GM21619 (cell line): ENCODE results near the gene CDRT4.
A peak's percentile ranks its signal among the peaks of the same experiment; 100 is the strongest.
"Not testable (repeated sequence)": the region's sequence is repeated elsewhere in the genome, so short reads cannot be mapped to it uniquely, and the experiment has no call there.

Source experiments
- ATAC-seq: cut with Tn5 transposase; IDR thresholded peaks from one replicate; pipeline ENCODE4 v1.9.1; 2021; ENCODE audit not compliant: unreplicated experiment

CDRT4 gene

DNA sequence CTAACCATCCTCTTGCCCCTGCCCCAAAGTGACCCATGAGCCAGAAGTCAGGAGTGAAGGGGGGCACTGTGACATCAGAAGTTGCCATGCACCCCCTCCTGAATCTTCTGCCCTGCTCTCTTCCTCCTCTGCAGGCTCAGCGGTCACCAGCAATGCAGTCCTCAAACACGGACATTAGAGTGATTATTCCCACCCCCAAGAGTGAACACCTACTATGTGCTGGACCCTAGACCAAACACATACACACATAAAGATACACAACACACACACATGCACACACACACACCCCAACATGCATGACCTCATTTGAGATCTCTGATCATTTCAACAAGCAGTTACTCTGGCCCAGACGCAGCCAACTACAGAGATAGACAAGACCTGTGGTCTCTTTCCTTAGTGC lies at the start of gene CDRT4:
Gene CDRT4 (minus strand): TSS at position 30 of the 400 bp plus-strand sequence. CDS start 27,383 bp downstream, outside the sequence.
- no peak for ATAC-seq

DNA sequence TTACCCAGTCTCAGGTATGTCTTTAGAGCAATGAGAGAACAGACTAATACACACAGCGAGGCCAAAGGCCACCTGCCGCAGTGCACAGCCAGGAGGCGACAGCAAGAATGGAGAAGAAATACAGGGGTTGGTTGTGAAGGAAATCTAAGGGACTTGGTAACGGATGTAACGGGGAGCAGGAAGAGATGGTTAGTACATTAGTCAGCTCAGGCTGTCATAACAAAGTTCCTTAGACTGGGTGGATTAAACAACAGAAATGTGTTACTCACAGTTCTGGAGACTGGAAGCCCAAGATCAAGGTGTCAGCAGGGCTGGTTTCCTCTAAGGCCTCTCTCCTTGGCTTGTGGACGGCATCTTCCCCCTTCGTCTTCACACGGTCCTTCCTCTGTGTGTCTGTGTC lies 48.7 kb upstream of the CDRT4 start:
- no peak for ATAC-seq

DNA sequence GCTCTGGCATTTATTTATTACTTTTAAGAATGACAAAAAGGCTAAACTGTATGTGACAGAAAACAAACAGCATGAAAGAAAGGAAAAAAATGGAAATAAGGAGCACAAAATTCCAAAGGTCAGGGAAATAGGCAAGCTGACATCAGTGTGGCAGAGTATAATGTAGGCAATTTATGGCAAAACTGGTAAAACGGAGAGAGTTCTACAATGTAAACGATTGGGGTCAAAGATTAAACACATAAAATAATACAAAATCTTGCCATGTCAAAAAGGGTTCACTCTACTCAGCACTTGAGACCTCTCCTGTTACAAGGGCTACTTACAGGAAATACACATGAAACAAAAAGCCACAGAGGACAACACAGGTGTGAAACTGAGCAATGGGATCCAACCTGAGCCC lies 47.0 kb upstream of the CDRT4 start:
- no peak for ATAC-seq

DNA sequence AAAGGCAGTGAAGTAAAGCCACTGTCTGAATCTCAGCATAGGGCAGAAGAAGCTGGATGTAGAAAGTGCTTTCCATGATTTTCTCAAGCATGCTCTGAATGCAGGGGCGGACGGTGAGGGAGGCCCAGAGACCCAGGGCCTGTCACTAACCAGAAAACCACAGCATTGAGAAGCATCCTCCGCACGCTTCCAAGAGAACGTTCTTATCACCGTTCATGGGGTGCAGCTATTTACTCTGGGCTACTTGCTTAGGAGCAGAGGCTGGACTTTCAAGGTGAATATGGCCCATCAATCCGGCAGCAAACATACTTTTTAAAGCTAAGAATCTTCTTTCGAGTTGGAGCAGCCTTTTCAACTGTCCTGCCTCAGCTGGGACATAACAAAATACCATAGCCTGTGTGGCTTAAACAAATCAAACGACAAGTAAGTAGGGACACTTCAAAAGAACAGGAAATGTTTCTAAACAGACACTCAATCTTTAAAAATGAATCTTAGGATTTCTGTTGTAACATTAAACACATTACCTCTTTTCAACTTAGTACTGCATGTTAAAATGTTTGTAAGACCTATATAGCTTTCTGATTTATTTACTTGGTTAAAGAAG lies 46.5 kb upstream of the CDRT4 start:
- ATAC-seq = no peak

DNA sequence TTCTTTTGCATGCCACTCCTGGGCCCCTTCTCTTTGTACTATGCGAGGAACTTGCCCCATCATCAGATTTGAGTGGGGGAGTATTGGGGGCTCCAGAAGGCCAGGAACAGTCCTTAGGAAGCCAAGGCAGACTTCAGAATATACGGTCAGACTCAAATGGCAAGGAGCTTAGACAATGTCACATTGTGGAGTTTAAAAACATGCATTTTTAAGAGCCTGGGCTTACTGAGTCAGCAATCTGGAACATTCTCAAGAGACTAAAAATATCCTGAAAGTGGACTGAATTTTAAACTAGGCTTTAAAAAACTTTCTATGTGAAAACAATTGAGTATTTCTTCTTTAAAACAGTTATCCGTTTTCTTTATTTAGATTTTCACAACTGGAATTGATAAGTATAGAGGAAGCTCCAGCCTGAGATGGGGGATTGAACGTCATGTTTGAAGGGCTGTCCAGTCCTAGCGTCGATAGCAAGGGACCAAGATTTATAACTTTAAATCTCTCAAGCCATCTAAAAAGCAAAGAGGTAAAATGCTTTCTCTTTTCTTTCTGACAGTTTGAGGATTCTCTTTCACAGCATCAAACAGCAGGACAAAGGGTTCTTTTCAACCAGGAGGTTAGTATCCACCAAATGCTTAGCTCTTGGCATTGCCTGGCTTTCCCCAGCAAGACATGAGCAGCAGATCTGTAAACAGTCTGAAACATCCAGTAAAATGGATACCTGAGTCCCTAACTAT lies 45.8 kb upstream of the CDRT4 start:
- ATAC-seq = no peak

DNA sequence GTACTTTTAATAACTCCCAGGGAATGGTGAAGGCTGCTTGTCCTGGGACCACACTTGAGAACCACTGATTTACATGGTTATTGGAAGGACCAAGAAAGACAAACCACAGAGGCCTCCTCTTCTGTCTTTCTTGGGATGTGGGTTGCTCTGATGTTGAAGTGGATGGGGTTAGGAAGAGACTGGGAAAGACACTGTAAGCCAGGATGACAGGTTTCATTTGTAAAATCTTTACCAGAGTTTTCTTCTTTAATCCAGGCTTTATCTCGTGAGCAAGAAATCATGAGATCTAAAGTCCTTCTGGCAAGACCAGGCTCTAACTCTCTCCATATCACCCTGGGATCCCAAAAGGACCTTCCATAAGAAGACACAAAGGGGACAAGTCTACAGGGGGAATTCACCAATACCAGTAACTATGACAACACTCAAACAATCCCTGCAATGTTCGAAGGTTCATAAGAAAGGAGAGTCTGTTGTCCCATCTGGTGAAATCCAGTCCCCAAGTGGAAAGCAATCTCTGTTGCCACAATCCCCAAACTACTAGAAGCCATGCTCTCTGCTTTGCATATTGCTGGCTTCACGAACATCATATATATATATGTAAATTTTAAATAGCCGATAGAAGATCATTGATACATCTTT lies 44.8 kb upstream of the CDRT4 start:
- ATAC-seq = no peak

DNA sequence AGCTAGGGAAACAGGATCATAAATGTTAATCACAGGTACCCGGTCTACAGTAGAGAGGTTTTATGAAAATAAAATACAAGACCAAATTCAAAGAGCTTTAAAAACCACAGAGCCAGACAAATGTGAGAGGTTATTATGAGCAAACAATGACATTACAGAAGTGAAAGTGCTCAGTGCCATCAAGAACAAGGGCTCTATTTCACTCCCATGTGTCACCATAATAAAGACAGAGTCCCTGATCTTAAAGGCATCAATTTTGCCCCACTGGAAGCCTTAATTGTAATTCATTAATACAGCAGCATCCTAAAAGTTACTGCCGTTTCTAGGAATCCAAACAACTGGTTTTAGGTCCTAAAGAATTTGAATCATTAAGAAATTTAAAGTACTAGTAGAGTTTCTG lies 43.7 kb upstream of the CDRT4 start:
- ATAC-seq = no peak

DNA sequence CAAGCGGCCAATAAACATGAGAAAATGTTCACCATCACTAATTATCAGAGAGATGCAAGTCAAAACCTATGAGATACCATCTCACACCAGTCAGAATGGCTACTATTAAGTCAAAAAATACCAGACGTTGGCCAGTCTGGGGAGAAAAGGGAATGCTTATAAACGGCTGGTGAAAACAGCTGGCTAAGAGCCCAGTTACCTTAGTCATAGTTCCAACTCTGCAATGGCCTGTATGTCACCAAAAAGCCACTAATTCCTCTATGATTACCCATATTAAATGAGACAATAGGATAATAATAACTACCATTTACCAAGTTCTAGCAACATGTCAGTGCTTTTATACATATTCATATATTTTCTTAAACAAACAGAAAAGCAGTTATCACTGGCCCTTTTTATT lies 42.9 kb upstream of the CDRT4 start:
- ATAC-seq = no peak

DNA sequence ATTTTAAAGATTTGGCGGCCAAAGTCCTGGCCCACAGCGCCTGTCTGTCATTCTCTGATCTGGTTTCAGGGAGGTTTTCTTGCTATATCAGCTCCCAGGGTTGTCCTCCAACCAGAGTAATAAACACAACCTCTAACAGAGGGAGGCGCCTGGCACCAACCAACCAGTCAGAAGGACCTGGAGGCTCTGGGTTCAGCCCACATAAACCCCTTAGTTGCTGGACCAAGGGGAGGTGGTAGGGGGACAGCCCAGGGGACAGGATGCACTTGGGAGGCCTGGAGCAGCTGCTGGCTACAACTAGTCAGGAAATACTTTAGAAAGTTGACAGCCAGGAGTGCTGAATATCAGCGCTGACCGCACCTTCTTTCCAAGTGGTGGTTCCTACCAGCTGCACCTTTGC lies 41.7 kb upstream of the CDRT4 start:
- ATAC-seq = no peak

DNA sequence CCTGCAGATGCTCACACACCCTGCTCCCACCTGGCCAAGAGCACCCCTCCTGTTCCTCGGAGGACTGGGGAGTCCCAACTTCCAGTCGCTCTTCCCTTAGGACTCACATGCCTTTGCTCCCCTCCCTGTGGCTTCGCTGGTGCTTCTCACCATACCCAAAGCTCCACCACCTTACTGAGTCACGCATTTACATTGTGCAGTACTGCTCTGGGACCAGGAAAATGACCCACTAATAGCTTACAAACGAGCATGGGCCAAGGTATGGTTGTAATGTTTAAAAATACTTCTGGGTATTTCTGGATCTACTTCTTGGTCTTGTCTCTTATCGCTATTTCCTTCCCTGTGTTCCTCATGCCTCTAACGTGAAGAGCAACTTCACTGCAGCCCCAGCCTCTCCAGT lies 41.0 kb upstream of the CDRT4 start:
- no peak for ATAC-seq

DNA sequence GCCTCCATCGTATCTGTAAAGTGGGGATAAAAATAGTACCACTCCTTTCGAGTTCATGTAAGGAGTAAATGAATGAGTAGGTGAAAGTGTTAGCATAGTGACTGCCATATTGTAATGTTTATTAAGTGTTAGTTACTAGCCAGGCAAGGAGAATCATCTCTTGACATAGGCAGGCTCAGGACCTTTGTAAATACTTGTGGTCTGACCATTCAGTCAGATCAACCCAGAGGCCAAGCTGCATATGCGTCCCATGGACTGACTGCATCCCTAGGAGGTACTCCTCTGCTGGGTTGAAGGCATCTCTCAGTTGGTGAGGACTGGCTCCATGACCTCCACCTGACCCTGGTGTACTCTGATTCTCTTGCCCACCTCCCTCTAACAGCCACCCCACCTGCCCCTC lies 40.5 kb upstream of the CDRT4 start:
- ATAC-seq = no peak

DNA sequence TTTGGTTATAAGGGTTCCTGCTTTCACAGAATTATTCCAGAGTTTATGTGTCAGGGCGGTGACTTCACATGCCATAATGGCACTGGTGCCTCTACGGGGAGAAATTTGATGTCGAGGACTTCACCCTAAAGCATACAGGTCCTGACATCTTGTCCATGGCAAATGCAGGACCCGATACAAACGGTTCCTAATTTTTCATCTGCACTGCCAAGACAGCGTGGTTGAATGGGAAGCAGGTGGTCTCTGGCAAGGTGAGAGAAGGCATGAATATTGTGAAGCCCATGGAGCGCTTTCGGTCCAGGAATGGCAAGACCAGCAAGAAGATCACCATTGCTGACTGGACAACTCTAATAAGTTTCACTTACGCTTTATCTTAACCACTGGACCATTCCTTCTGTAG lies 39.6 kb upstream of the CDRT4 start:
- ATAC-seq = no peak

DNA sequence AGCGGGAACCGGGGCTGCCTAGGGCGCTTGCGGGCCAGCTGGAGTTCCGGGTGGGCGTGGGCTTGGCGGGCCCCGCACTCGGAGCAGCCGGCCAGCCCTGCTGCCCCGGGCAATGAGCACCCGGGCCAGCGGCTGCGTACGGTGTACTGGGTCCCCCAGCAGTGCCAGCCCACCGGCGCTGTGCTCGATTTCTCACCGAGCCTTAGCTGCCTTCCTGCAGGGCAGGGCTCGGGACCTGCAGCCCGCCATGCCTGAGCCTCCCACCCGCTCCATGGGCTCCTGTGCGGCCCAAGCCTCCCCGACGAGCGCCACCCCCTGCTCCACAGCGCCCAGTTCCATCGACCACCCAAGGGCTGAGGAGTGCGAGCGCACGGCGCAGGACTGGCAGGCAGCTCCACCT lies 38.3 kb upstream of the CDRT4 start:
- not testable (repeated sequence) for ATAC-seq

DNA sequence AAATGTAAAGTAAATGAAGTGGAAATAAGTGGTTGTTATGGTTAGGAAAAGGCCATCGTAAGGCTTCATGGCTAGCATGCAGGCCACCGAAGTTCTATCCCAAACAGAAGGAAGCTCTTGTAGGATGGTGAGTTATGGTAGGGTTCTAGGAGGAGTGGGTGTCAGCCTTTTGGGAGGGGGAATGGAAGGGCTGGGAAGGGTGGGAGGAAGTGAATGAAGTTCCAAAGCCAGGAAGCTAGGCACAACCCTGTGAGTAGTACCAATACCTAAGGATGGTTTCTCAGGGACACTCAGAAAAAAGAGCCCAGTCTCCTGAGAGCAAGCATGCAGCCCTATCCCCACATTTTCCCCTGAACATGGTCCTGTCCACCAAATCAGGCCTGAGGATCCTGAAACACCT lies 36.3 kb upstream of the CDRT4 start:
- no peak for ATAC-seq

DNA sequence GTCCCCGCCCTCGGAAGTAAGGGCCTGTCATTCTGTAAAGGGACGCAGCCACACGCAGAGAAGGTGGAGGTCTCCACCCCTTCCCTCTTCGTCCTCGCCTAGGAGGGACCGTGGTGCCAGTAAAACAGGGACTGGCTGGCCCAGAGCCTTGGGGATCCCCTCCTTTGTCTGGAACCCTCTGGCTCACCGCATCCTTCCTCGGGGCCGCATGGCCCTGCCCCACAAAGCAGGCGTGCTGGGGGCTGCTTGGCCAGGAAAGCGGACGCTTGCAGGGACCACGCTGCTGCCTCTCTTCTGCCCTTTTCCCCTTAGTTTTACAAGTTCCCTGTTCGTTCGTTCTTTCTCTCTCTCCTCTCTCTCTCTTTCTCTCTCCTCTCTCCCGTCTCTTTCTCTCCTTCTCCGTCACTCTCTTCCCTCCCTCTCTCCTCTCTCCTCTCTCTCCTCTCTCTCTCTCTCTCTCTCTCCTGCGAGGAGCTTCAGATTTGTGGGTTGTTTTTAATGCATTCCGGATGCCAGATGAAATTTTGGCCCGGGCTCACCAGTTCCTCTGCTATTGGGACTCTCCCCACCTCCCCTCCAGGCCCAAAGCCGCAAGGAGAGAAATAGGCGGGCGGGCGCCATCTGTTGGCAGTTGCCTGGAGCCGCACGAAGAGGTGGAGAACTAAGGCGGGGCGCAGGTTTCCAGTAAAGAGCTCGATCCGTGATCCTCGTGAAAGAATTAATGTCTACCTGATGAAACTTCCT lies 35.1 kb upstream of the CDRT4 start:
- peak; percentile 95 for ATAC-seq

DNA sequence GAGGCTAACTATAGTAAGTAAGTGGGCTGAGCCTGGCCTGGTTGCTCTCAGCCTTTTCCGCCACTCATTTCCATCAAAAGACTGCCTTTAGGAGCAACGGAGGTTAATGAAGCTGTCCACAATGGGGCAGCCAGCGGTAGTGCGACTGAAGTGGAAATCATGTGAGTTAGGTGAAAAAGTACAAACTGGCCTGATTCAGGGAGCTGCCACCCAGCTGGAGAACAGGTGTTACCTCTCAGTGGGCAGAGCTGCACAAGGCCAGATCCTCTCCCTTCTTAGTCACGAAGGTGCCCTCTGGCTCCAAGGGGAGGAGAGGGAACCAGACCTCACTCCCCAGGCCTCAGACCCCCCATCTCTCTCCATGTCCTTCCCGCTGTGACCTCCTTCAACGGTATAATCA lies 34.4 kb upstream of the CDRT4 start:
- no peak for ATAC-seq

DNA sequence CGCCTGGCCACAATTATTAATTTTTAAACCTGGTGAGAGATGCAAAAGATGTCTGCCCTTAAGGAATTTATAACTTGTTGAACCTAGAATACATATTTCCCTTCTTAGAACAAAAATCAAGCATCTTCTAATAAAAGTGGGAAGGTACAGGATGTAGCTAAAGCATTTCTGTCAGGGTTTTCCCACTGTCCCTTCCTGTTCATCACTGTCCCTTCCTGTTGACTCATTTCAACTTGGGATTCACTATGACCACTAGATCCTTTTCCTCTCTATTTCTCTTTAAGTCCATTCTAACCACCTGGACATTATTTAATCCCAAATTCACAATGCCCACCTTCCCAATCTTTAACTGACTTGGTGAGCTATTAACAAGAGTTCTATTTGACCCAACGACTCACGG lies 33.9 kb upstream of the CDRT4 start:
- no peak for ATAC-seq

DNA sequence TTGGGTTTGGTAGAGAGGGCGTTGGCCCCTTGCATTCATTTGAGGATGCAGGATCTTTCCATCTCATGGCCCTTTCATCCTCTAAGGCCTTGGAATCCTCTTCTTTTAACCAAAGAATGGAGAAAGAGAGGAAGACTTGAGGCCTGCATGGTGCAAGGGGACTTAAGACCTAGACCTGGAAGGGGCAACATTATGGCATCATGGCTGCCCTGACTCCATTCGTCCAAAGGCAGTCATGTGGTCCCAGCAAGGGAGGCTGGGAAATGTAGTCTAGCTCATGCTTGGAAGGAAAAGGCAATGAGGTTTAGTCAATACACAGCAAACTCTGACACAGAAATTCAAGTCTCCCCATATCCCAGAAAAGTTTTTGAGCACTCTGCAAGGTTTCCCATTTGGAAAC lies 30.7 kb upstream of the CDRT4 start:
- ATAC-seq = no peak

DNA sequence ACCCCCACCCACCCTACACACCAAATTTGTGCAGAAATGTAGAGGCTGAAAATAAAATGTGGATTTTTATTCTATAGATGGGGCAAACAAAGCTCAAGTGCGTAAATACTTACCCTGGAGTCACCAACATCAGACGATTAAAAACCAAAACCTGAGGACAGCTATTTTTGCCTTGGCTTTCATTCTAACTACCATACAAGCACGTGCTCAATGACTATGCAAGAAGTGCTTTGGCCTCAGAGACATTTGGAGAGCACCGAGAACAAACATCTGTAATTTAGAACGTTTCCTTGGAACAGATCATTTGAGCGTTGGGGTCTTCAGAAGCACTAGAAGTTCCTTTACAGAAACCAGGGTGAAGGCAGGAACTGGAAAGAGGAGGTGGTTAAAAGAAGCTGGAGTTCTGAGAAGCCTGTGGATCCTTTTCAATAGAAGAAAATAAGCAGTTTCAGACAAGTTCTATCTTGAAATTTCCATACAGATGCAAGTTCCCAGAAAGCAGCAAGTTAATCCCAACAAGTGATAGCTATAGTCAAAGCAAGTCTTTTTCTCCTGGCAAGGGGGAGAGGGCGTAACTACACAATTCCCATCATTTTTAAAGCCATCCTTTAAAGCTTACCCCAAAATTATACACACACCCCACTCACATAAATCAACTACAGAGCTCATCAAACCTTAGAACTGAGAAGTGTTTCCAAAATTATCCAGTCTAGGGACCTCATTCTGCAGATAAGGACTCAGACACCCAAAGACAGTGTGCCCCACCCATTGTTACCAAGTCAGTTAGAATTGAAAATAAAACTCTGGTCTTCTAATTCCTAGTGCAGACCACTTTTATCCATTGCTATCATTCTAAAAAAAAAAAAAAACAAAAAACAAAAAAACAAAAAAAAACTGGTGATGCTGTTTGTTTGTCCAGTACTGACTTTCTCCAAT lies 29.6 kb upstream of the CDRT4 start:
- ATAC-seq = no peak

DNA sequence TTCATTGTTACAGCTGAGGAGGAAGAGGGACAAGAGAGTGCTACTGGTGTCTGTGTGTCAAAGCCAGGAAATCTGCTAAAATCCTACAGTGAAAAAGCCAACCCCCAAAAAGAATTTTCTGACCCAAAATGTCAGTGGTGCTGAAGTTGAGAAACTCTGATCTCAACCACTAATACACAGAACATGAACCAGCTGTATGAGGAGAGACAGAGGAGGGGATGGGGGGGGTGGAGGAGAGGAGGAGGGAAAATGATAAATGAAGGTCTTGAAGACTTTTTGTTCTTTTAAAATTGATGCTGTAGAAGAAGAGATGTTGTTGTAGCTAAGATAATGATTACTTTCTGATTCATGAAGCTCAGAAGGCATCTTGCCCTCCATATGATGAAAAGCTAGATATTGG lies 27.4 kb upstream of the CDRT4 start:
- ATAC-seq = no peak

DNA sequence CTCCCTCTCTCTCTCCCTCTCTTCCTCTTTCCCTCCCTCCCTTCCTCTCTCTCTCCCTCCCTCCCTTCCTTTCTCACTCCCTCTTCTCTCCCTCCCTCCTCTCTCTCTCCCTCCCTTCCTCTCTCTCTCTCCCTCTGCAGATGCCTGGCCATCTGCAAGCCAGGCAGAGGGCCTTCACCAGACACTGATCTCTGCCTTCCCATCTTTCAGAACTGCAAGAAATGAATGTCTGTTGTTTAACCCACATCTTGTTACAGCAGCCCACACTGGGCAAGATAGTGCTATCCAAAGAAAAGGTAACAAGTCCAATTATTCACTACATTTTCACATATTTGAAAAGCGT lies 26.2 kb upstream of the CDRT4 start:
- no peak for ATAC-seq
